Measurements from ENCODE around the gene GABRD.

GABRD gene

GRCh38 chr1:2067393-2067792 lies 48.2 kb downstream of the GABRD start:
- Histone ChIP-seq H3K4me2 (ENCODE audit: insufficient read depth, low read length, poor library complexity, severe bottlenecking) (no peak overlapping the region), H3K14ac (ENCODE audit: low read length) (no peak overlapping the region), H2AK5ac (ENCODE audit: low read depth, low read length) (no peak overlapping the region), H3K4me3 (ENCODE audit: low read length in 2 of 2) (no peak overlapping the region), H3K4ac (ENCODE audit: low read length) (no peak overlapping the region), H4K91ac (ENCODE audit: low read depth, low read length, poor library complexity) (no peak overlapping the region), H3K9me3 (replicated peaks in 1 of 2; ENCODE audit: control insufficient read depth in 2 of 2, insufficient read depth in 1 of 2, low read depth in 1 of 2, low read length in 2 of 2) (peaks cover 3 to 8% of the 10 kb centered on the region in 2 donors), H3K27ac (replicated peaks; ENCODE audit: low read length) (no peak overlapping the region), H2BK12ac (ENCODE audit: low read length) (no peak overlapping the region), H2BK15ac (ENCODE audit: low read length) (no peak overlapping the region), H3K23ac (ENCODE audit: low read depth, low read length, poor library complexity) (no peak overlapping the region), H2AFZ (ENCODE audit: low read length) (no peak overlapping the region), H3K79me1 (ENCODE audit: low read depth, low read length) (peaks cover 9% of the 10 kb centered on the region), H3K4me1 (ENCODE audit: control insufficient read depth in 2 of 2, insufficient read depth in 1 of 2, low read depth in 1 of 2, low read length in 2 of 2) (no peaks in the 10 kb centered on the region), H3K9ac (ENCODE audit: low read depth, low read length, poor library complexity) (no peak overlapping the region), H2BK120ac (ENCODE audit: low read depth, low read length) (no peak overlapping the region), H4K8ac (ENCODE audit: low read depth, low read length) (no peak overlapping the region), H2BK5ac (ENCODE audit: low read length) (no peak overlapping the region), H3K18ac (ENCODE audit: low read length) (no peak overlapping the region), H3K27me3 (ENCODE audit: control insufficient read depth in 3 of 3, insufficient read depth in 3 of 3, low read depth in 1 of 3, low read length in 3 of 3) (peaks cover 0 to 18% (median 0%) of the 10 kb centered on the region in 3 experiments), H3K36me3 (replicated peaks in 1 of 2; ENCODE audit: control insufficient read depth in 2 of 2, insufficient read depth in 2 of 2, low read length in 2 of 2) (peaks cover 0 to 2% of the 10 kb centered on the region in 2 donors)
- WGBS, 2 donors (ENCODE audit: extremely low coverage in 2 of 2, insufficient read length in 2 of 2, insufficient replicate concordance in 1 of 2): no CpG with 5 or more reads among the region's 21 CpGs
- no peak for DNase-seq (ENCODE audit: low spot score)

- Histone ChIP-seq H3K4me3 (ENCODE audit: low read length in 2 of 2) (no peak overlapping the region), H3K23ac (ENCODE audit: low read depth, low read length, poor library complexity) (peak overlapping the region; percentile 48), H4K8ac (ENCODE audit: low read depth, low read length) (no peak overlapping the region), H3K27ac (replicated peaks; ENCODE audit: low read length) (no peak overlapping the region), H2BK12ac (ENCODE audit: low read length) (no peak overlapping the region), H3K36me3 (replicated peaks in 1 of 2; ENCODE audit: control insufficient read depth in 2 of 2, insufficient read depth in 2 of 2, low read length in 2 of 2) (peaks cover 0 to 2% of the 10 kb centered on the region in 2 donors), H4K91ac (ENCODE audit: low read depth, low read length, poor library complexity) (no peak overlapping the region), H3K27me3 (ENCODE audit: control insufficient read depth in 3 of 3, insufficient read depth in 3 of 3, low read depth in 1 of 3, low read length in 3 of 3) (peaks cover 0 to 23% (median 0%) of the 10 kb centered on the region in 3 experiments), H2BK120ac (ENCODE audit: low read depth, low read length) (no peak overlapping the region), H2BK5ac (ENCODE audit: low read length) (no peak overlapping the region), H3K9ac (ENCODE audit: low read depth, low read length, poor library complexity) (peak overlapping the region; percentile 72), H3K9me3 (replicated peaks in 1 of 2; ENCODE audit: control insufficient read depth in 2 of 2, insufficient read depth in 1 of 2, low read depth in 1 of 2, low read length in 2 of 2) (peaks cover 3 to 8% of the 10 kb centered on the region in 2 donors), H3K4me2 (ENCODE audit: insufficient read depth, low read length, poor library complexity, severe bottlenecking) (no peak overlapping the region), H3K79me1 (ENCODE audit: low read depth, low read length) (peaks cover 9% of the 10 kb centered on the region), H3K4ac (ENCODE audit: low read length) (no peak overlapping the region), H2BK15ac (ENCODE audit: low read length) (no peak overlapping the region), H3K4me1 (ENCODE audit: control insufficient read depth in 2 of 2, insufficient read depth in 1 of 2, low read depth in 1 of 2, low read length in 2 of 2) (peaks cover 0 to 5% of the 10 kb centered on the region in 2 donors), H2AFZ (ENCODE audit: low read length) (no peak overlapping the region), H3K14ac (ENCODE audit: low read length) (peak overlapping the region; percentile 23), H3K18ac (ENCODE audit: low read length) (no peak overlapping the region), H2AK5ac (ENCODE audit: low read depth, low read length) (no peak overlapping the region)
- no peak for DNase-seq (ENCODE audit: low spot score)
- WGBS, 2 donors (ENCODE audit: extremely low coverage in 2 of 2, insufficient read length in 2 of 2, insufficient replicate concordance in 1 of 2): no CpG with 5 or more reads among the region's 17 CpGs
Observed at GRCh38 chr1:2067981-2068380, 48.8 kb downstream of the GABRD start.

GRCh38 chr1:2068951-2069350 lies 49.8 kb downstream of the GABRD start:
- no peak for DNase-seq (ENCODE audit: low spot score)
- H2BK15ac ChIP-seq (ENCODE audit: low read length): no peak overlapping the region
- H3K79me1 ChIP-seq (ENCODE audit: low read depth, low read length): peaks cover 9% of the 10 kb centered on the region
- H3K4me1 ChIP-seq (ENCODE audit: control insufficient read depth in 2 of 2, insufficient read depth in 1 of 2, low read depth in 1 of 2, low read length in 2 of 2): peaks cover 7 to 13% of the 10 kb centered on the region in 2 donors
- H4K8ac ChIP-seq (ENCODE audit: low read depth, low read length): no peak overlapping the region
- WGBS, 2 donors (ENCODE audit: extremely low coverage in 2 of 2, insufficient read length in 2 of 2, insufficient replicate concordance in 1 of 2): no CpG with 5 or more reads among the region's 19 CpGs
- H3K14ac ChIP-seq (ENCODE audit: low read length): no peak overlapping the region
- H2BK12ac ChIP-seq (ENCODE audit: low read length): no peak overlapping the region
- H4K91ac ChIP-seq (ENCODE audit: low read depth, low read length, poor library complexity): no peak overlapping the region
- H3K9ac ChIP-seq (ENCODE audit: low read depth, low read length, poor library complexity): no peak overlapping the region
- H3K18ac ChIP-seq (ENCODE audit: low read length): no peak overlapping the region
- H2AFZ ChIP-seq (ENCODE audit: low read length): no peak overlapping the region
- peaks cover 3 to 8% of the 10 kb centered on the region in 2 donors for H3K9me3 ChIP-seq (replicated peaks in 1 of 2; ENCODE audit: control insufficient read depth in 2 of 2, insufficient read depth in 1 of 2, low read depth in 1 of 2, low read length in 2 of 2)
- H3K27me3 ChIP-seq (ENCODE audit: control insufficient read depth in 3 of 3, insufficient read depth in 3 of 3, low read depth in 1 of 3, low read length in 3 of 3): peaks cover 0 to 31% (median 0%) of the 10 kb centered on the region in 3 experiments
- H2AK5ac ChIP-seq (ENCODE audit: low read depth, low read length): no peak overlapping the region
- H3K23ac ChIP-seq (ENCODE audit: low read depth, low read length, poor library complexity): no peak overlapping the region
- H3K27ac ChIP-seq (replicated peaks; ENCODE audit: low read length): no peak overlapping the region
- peaks cover 0 to 2% of the 10 kb centered on the region in 2 donors for H3K36me3 ChIP-seq (replicated peaks in 1 of 2; ENCODE audit: control insufficient read depth in 2 of 2, insufficient read depth in 2 of 2, low read length in 2 of 2)
- peak overlapping the region in 1 of 2 donors; percentile 13 for H3K4me3 ChIP-seq (ENCODE audit: low read length in 2 of 2)
- no peak overlapping the region for H3K4me2 ChIP-seq (ENCODE audit: insufficient read depth, low read length, poor library complexity, severe bottlenecking)
- no peak overlapping the region for H2BK120ac ChIP-seq (ENCODE audit: low read depth, low read length)
- no peak overlapping the region for H2BK5ac ChIP-seq (ENCODE audit: low read length)
- H3K4ac ChIP-seq (ENCODE audit: low read length): no peak overlapping the region

GRCh38 chr1:2070016-2070415 lies 50.9 kb downstream of the GABRD start:
- no peak overlapping the region for H2AFZ ChIP-seq (ENCODE audit: low read length)
- H3K14ac ChIP-seq (ENCODE audit: low read length): no peak overlapping the region
- no peaks in the 10 kb centered on the region for H3K9me3 ChIP-seq (replicated peaks in 1 of 2; ENCODE audit: control insufficient read depth in 2 of 2, insufficient read depth in 1 of 2, low read depth in 1 of 2, low read length in 2 of 2)
- H3K23ac ChIP-seq (ENCODE audit: low read depth, low read length, poor library complexity): no peak overlapping the region
- no peak overlapping the region for H2BK12ac ChIP-seq (ENCODE audit: low read length)
- H4K8ac ChIP-seq (ENCODE audit: low read depth, low read length): no peak overlapping the region
- no peak overlapping the region for H2BK15ac ChIP-seq (ENCODE audit: low read length)
- H3K36me3 ChIP-seq (replicated peaks in 1 of 2; ENCODE audit: control insufficient read depth in 2 of 2, insufficient read depth in 2 of 2, low read length in 2 of 2): peaks cover 0 to 2% of the 10 kb centered on the region in 2 donors
- H2AK5ac ChIP-seq (ENCODE audit: low read depth, low read length): no peak overlapping the region
- peaks cover 0 to 41% (median 0%) of the 10 kb centered on the region in 3 experiments for H3K27me3 ChIP-seq (ENCODE audit: control insufficient read depth in 3 of 3, insufficient read depth in 3 of 3, low read depth in 1 of 3, low read length in 3 of 3)
- DNase-seq (ENCODE audit: low spot score): no peak
- no peak overlapping the region for H3K27ac ChIP-seq (replicated peaks; ENCODE audit: low read length)
- H3K18ac ChIP-seq (ENCODE audit: low read length): no peak overlapping the region
- no peak overlapping the region for H2BK5ac ChIP-seq (ENCODE audit: low read length)
- H3K9ac ChIP-seq (ENCODE audit: low read depth, low read length, poor library complexity): no peak overlapping the region
- H3K4me2 ChIP-seq (ENCODE audit: insufficient read depth, low read length, poor library complexity, severe bottlenecking): no peak overlapping the region
- H2BK120ac ChIP-seq (ENCODE audit: low read depth, low read length): no peak overlapping the region
- no CpG with 5 or more reads among the region's 11 CpGs for WGBS, 2 donors (ENCODE audit: extremely low coverage in 2 of 2, insufficient read length in 2 of 2, insufficient replicate concordance in 1 of 2)
- H3K4ac ChIP-seq (ENCODE audit: low read length): no peak overlapping the region
- peaks cover 11 to 21% of the 10 kb centered on the region in 2 donors for H3K4me1 ChIP-seq (ENCODE audit: control insufficient read depth in 2 of 2, insufficient read depth in 1 of 2, low read depth in 1 of 2, low read length in 2 of 2)
- no peak overlapping the region for H3K4me3 ChIP-seq (ENCODE audit: low read length in 2 of 2)
- no peak overlapping the region for H4K91ac ChIP-seq (ENCODE audit: low read depth, low read length, poor library complexity)
- H3K79me1 ChIP-seq (ENCODE audit: low read depth, low read length): peaks cover 14% of the 10 kb centered on the region

Measured in neuronal stem cell (in vitro differentiated cells).